BLaER1 treated with 17β-estradiol and CSF1 and Interleukin-3, amounts not matched to agents 10 nM and 100 nM (cell line): Measurements from ENCODE around the gene TLCD3A.
"Not testable (repeated sequence)": the region's sequence is repeated elsewhere in the genome, so short reads cannot be mapped to it uniquely, and the experiment has no call there.

ENCODE experiments used
- H3K27ac ChIP-seq, 11 experiments: shearing (Covaris generic); formaldehyde crosslinking; 2 replicates each; pipeline ENCODE4 v1.8.1; 2022
- H3K27me3 ChIP-seq, 11 experiments: shearing (Covaris generic); formaldehyde crosslinking; 2 replicates each; pipeline ENCODE4 v1.8.1; 2022
- H3K36me3 ChIP-seq, 11 experiments: shearing (Covaris generic); formaldehyde crosslinking; 2 replicates each; pipeline ENCODE4 v1.8.1; 2022
- H3K4me1 ChIP-seq, 10 experiments: shearing (Covaris generic); formaldehyde crosslinking; 2 replicates each; pipeline ENCODE4 v1.8.1; 2022
- H3K4me2 ChIP-seq, 11 experiments: shearing (Covaris generic); formaldehyde crosslinking; 2 replicates each; pipeline ENCODE4 v1.8.1; 2022
- H3K4me3 ChIP-seq, 10 experiments: shearing (Covaris generic); formaldehyde crosslinking; 2 replicates each; pipeline ENCODE4 v1.8.1; 2022
- H3K9ac ChIP-seq, 11 experiments: shearing (Covaris generic); formaldehyde crosslinking; 2 replicates each; pipeline ENCODE4 v1.8.1; 2022
- H3K9me3 ChIP-seq, 11 experiments: shearing (Covaris generic); formaldehyde crosslinking; replicated peaks in 1 of 11; 2 replicates each; pipeline ENCODE4 v1.8.1; 2022
- H4K20me1 ChIP-seq, 11 experiments: shearing (Covaris generic); formaldehyde crosslinking; 2 replicates each; pipeline ENCODE4 v1.8.1; 2022
- Cebpa-rat ChIP-seq, 11 experiments: shearing (Covaris generic); IDR thresholded peaks; 2 replicates each; pipeline ENCODE4 v1.8.1; 2022

The TLCD3A gene

DNA sequence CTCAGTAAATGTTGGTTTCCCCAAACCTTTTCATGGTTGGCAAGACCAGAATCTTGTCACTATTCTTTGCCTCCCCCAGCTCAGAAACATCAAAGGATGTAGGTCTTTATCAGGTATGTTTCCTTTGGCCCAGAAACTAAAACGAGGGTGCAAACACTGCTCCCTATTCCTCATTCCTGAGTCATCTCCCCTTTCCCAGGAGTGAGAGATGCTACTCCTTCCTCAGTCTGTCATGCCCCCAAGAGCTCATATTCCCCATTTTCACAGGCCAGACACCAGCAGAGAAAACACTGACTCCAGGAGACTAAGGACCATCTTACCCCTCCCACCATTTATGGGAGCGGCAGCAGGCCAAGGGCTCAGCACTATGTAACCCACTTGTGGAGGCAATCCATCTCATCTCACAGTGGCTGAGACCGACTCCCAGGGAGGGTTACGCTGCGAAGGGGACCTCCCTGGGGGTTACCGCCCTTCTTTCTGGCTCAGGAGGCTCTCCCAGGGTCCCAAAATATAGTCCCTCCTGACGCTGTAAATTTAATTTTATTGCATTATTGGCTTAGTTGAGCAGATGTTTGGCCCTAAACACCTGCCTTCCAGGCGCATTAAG lies 18.1 kb downstream of the TLCD3A start:
- Histone ChIP-seq H3K36me3 (peaks cover 25 to 50% (median 42%) of the 10 kb centered on the region in 11 experiments), H3K9me3 (peaks cover 0 to 13% (median 7%) of the 10 kb centered on the region in 11 experiments; a peak in 9 of 22 replicates), H3K4me1 (peaks cover 42 to 59% (median 57%) of the 10 kb centered on the region in 10 experiments), H4K20me1 (peaks cover 4 to 58% (median 52%) of the 10 kb centered on the region in 11 experiments; a peak in 21 of 22 replicates), H3K4me3 (peak overlapping the region; percentile 75 to 91 (median 85)), H3K9ac (peak overlapping the region; percentile 93 to 99 (median 97)), H3K27ac (peak overlapping the region in 9 of 11 experiments; percentile 92 to 100 (median 98); a peak in 16 of 22 replicates), H3K4me2 (peak overlapping the region; percentile 92 to 99 (median 96)), H3K27me3 (no peaks in the 10 kb centered on the region)
- TF ChIP-seq Cebpa-rat (IDR thresholded peaks at IDR 0.05) = no peak

DNA sequence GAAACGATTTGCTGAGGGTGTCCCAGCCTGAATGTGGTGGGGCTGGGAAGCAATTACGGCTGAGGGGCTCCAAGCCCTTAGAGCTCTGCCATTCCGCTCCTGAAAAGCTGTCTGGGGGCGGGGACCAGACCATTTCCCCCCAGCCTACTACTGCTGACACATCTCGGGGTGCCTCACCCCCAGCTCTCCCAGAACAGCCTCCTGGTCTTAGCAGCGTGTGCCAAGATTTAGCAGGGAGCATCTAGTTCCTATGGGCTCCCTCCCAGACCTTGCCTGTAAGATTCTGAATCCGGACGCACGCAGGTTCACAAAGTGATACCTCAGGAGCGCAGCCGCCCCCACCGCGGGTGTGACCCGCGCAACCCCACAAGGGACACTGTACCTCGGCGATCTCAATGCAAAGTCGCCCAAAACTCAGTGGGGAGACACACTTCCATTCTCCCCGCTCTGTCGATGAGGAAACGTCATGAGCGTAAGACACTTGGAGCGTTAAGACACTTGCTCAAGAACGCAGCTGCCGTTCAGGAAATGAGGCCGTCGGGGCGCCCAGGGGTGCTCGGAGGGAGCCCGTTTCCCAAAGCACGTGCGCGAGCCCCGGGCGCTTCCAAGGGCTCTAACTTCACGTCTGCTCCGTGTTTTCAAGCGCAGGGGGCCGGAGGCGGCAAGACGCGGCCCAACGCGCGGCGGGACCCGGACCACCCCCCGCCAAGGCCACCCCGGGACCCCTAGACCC lies 19.0 kb downstream of the TLCD3A start:
- TF ChIP-seq Cebpa-rat (IDR thresholded peaks at IDR 0.05) = 0 out of 22 replicates have a peak, but pooled peaks of 2 of the 11 experiments have one; percentile 35 to 44
- H3K36me3 ChIP-seq = peaks cover 29 to 47% (median 35%) of the 10 kb centered on the region in 11 experiments
- H3K27me3 ChIP-seq = no peaks in the 10 kb centered on the region
- H3K4me2 ChIP-seq = peak overlapping the region; percentile 92 to 99 (median 96)
- H3K9me3 ChIP-seq = peaks cover 0 to 13% (median 7%) of the 10 kb centered on the region in 11 experiments; a peak in 9 of 22 replicates
- H4K20me1 ChIP-seq = peaks cover 0 to 49% (median 43%) of the 10 kb centered on the region in 11 experiments; a peak in 20 of 22 replicates
- H3K27ac ChIP-seq = peak overlapping the region; percentile 86 to 100 (median 98)
- peak overlapping the region; percentile 75 to 91 (median 85) for H3K4me3 ChIP-seq
- H3K4me1 ChIP-seq = peaks cover 33 to 50% (median 48%) of the 10 kb centered on the region in 10 experiments
- H3K9ac ChIP-seq = peak overlapping the region; percentile 93 to 99 (median 97)

- peaks cover 0 to 42% (median 36%) of the 10 kb centered on the region in 11 experiments; a peak in 20 of 22 replicates for H4K20me1 ChIP-seq
- H3K4me1 ChIP-seq = peaks cover 26 to 44% (median 42%) of the 10 kb centered on the region in 10 experiments
- H3K9ac ChIP-seq = peak within 1 kb of the TSS; percentile 93 to 99 (median 97)
- peak within 1 kb of the TSS; percentile 92 to 99 (median 96) for H3K4me2 ChIP-seq
- no peak for TF ChIP-seq Cebpa-rat (IDR thresholded peaks at IDR 0.05)
- peak within 1 kb of the TSS; percentile 75 to 91 (median 85) for H3K4me3 ChIP-seq
- peaks cover 0 to 13% (median 7%) of the 10 kb centered on the region in 11 experiments; a peak in 9 of 22 replicates for H3K9me3 ChIP-seq
- peak within 1 kb of the TSS; percentile 86 to 100 (median 98) for H3K27ac ChIP-seq
- no peaks in the 10 kb centered on the region for H3K27me3 ChIP-seq
- H3K36me3 ChIP-seq = peaks cover 29 to 47% (median 35%) of the 10 kb centered on the region in 11 experiments
These were observed 19.7 kb downstream of the TLCD3A start, which contains the start of gene GEMIN4 for GRCh38 chr17:752002-752619. GEMIN4 (minus strand) TSS chr17:752264; CDS start chr17:752142, 122 bp downstream.

- peaks cover 22 to 37% (median 36%) of the 10 kb centered on the region in 10 experiments for H3K4me1 ChIP-seq
- peak overlapping the region; percentile 92 to 99 (median 96) for H3K4me2 ChIP-seq
- H3K9ac ChIP-seq = peak overlapping the region; percentile 93 to 99 (median 97)
- H3K9me3 ChIP-seq = peaks cover 0 to 13% (median 7%) of the 10 kb centered on the region in 11 experiments; a peak in 9 of 22 replicates
- peaks cover 0 to 36% (median 30%) of the 10 kb centered on the region in 11 experiments; a peak in 19 of 22 replicates for H4K20me1 ChIP-seq
- H3K36me3 ChIP-seq = peaks cover 29 to 47% (median 35%) of the 10 kb centered on the region in 11 experiments
- no peak for TF ChIP-seq Cebpa-rat (IDR thresholded peaks at IDR 0.05)
- peak overlapping the region; percentile 75 to 91 (median 85) for H3K4me3 ChIP-seq
- H3K27ac ChIP-seq = peak overlapping the region; percentile 86 to 100 (median 98)
- no peaks in the 10 kb centered on the region for H3K27me3 ChIP-seq
These were observed 20.3 kb downstream of the TLCD3A start for GRCh38 chr17:752620-753219.

DNA sequence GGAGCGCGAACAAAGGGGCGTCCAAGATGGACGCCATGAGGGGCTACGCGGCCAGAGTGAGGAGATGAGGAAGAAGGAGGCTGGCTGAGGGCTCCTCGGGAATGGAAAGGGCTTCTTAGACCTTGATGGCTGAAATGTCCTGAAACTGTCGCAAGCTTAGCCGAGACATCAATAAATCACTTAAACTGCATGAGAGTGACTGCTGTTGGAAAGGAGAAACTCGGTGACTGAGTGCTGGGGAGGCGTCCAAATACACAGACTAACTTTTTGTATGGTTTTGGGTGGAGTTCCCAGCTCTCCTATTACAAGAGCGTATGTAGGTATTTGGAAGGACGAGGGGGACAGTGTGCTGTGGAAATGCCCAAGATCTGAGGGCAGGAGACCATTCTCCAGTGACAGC lies 21.0 kb downstream of the TLCD3A start:
- Histone ChIP-seq H3K36me3 (peaks cover 29 to 47% (median 35%) of the 10 kb centered on the region in 11 experiments), H4K20me1 (peaks cover 0 to 29% (median 23%) of the 10 kb centered on the region in 11 experiments; a peak in 18 of 22 replicates), H3K4me2 (no peak overlapping the region), H3K27ac (no peak overlapping the region), H3K9ac (no peak overlapping the region), H3K9me3 (peaks cover 0 to 13% (median 7%) of the 10 kb centered on the region in 11 experiments; a peak in 9 of 22 replicates), H3K4me1 (peaks cover 22 to 30% (median 29%) of the 10 kb centered on the region in 10 experiments), H3K4me3 (no peak overlapping the region), H3K27me3 (no peaks in the 10 kb centered on the region)
- TF ChIP-seq Cebpa-rat (IDR thresholded peaks at IDR 0.05) = no peak

DNA sequence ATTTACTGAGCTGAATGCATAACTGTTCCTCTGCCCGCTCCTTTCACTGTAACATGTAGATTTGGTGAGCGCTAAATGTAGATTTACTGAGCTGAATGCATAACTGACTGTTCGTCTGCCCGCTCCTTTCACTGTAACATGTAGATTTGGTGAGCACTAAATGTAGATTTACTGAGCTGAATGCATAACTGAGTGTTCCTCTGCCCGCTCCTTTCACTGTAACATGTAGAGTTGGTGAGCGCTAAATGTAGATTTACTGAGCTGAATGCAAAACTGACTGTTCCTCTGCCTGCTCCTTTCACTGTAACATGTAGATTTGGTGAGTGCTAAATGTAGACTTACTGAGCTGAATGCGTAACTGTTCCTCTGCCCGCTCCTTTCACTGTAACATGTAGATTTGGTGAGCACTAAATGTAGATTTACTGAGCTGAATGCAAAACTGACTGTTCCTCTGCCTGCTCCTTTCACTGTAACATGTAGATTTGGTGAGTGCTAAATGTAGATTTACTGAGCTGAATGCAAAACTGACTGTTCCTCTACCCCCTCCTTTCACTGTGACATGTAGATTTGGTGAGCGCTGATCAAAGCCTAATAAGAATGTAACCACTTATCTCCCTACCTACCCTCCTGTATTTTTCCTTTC lies 23.0 kb downstream of the TLCD3A start:
- H3K27me3 ChIP-seq, H3K27ac ChIP-seq, H3K9ac ChIP-seq, H3K4me2 ChIP-seq, H3K4me3 ChIP-seq, H3K9me3 ChIP-seq: not testable (repeated sequence)
- H4K20me1 ChIP-seq = peaks cover 0 to 10% (median 6%) of the 10 kb centered on the region in 11 experiments; a peak in 11 of 22 replicates
- peaks cover 40 to 50% (median 44%) of the 10 kb centered on the region in 11 experiments for H3K36me3 ChIP-seq
- H3K4me1 ChIP-seq = peaks cover 13 to 15% (median 14%) of the 10 kb centered on the region in 10 experiments

- not testable (repeated sequence) for H3K27me3 ChIP-seq, H3K4me3 ChIP-seq, H3K9ac ChIP-seq, H3K9me3 ChIP-seq, H4K20me1 ChIP-seq, H3K4me1 ChIP-seq, H3K27ac ChIP-seq, H3K4me2 ChIP-seq
- H3K36me3 ChIP-seq = peaks cover 46 to 56% (median 51%) of the 10 kb centered on the region in 11 experiments
These were observed 23.7 kb downstream of the TLCD3A start for GRCh38 chr17:756010-756567.

DNA sequence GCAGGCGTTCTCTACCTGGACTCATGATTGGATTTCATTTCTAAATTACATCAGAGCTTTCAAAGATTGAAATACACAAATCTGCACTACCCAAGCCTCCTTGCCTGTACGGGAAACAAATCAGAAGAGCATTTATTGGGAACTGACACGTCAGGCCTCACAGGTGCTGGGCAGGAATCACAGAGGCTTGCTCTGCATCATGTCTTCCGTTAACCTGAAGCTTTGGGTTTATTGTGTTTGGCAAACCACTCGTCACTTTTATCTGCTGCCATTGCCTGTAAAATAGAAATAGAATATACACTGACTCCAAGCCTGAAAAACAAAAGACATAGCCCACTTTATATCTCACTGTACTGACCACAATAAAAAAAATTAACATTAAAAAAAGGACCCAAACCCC lies 27.6 kb downstream of the TLCD3A start:
- TF ChIP-seq Cebpa-rat (IDR thresholded peaks at IDR 0.05) = no peak
- H3K9me3 ChIP-seq = no peaks in the 10 kb centered on the region
- H3K36me3 ChIP-seq = peaks cover 80 to 92% (median 88%) of the 10 kb centered on the region in 11 experiments
- no peaks in the 10 kb centered on the region for H3K27me3 ChIP-seq
- no peaks in the 10 kb centered on the region for H3K4me1 ChIP-seq
- H3K4me2 ChIP-seq = no peak overlapping the region
- H3K9ac ChIP-seq = no peak overlapping the region
- H3K27ac ChIP-seq = no peak overlapping the region
- no peak overlapping the region for H3K4me3 ChIP-seq
- H4K20me1 ChIP-seq = no peaks in the 10 kb centered on the region
